ENCODE data around the gene NEUROG1. TPM values are rescaled to one million over a fixed set of nuclear protein-coding genes. Genes with fewer than 3 reads are reported as not detected.
A peak's percentile ranks its signal among the peaks of the same experiment; 100 is the strongest.

NEUROG1 gene
- total RNA-seq, 2 donors from 2014 or later: not detected

DNA sequence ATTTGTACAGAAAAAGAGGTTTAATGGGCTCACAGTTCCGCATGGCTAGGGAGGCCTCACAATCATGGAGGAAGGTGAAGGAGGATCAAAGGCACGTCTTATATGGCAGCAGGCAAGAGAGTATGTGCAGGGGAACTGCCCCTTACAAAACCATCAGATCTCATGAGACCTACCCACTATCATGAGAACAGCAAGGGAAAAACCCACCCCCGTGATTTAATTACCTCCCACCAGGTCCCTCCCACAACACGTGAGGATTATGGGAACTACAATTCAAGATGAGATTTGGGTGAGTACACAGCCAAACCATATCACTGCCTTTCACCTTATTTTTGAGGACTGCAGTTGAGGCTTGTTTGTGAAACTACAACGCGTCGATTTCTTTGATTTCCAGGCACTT, 20.9 kb upstream of the NEUROG1 start:
- no peak overlapping the region for H3K27ac Mint-ChIP-seq
- peaks cover 3% of the 10 kb centered on the region for H3K36me3 Mint-ChIP-seq (ENCODE audit: low read depth)
- H3K9me3 ChIP-seq (ENCODE audit: control insufficient read depth, low read length, poor library complexity, severe bottlenecking): no peaks in the 10 kb centered on the region
- DNase-seq (no peak), ATAC-seq (no peak)
- H3K4me1 Mint-ChIP-seq: peaks cover 11% of the 10 kb centered on the region
- peaks cover 57% of the 10 kb centered on the region for H3K27me3 Mint-ChIP-seq
- no peak overlapping the region for H3K4me3 Mint-ChIP-seq

DNA sequence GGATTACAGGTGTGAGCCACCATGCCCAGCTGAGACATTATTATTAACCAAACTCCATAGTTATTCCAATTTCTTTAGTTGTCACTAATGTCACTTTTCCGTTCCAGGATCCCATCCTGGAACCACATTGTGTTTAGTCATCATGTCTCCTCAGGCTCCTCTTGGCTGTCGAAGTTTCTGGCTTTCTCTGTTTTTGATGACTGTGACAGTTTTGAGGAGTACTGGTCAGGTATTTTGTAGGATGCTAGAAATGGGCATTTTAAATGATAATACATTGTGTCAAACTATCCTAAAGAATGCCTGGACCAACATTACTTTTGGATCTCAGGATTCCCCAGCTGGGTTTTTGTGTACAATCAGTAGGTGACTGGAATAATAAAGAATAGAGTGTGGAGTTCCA, 19.8 kb upstream of the NEUROG1 start:
- ATAC-seq: no peak
- peaks cover 58% of the 10 kb centered on the region for H3K27me3 Mint-ChIP-seq

GRCh38 chr5:135553688-135554462, 18.1 kb upstream of the NEUROG1 start:
- Mint-ChIP-seq H3K36me3 (ENCODE audit: low read depth) (peaks cover 6% of the 10 kb centered on the region), H3K4me1 (peaks cover 10% of the 10 kb centered on the region), H3K4me3 (no peak overlapping the region), H3K27me3 (peaks cover 67% of the 10 kb centered on the region), H3K27ac (no peak overlapping the region)
- no peaks in the 10 kb centered on the region for H3K9me3 ChIP-seq (ENCODE audit: control insufficient read depth, low read length, poor library complexity, severe bottlenecking)
- DNase-seq: no peak
- ATAC-seq: no peak

More for the DNA sequence above, 19.8 kb upstream of the NEUROG1 start:
- peaks cover 8% of the 10 kb centered on the region for H3K4me1 Mint-ChIP-seq
- no peaks in the 10 kb centered on the region for H3K9me3 ChIP-seq (ENCODE audit: control insufficient read depth, low read length, poor library complexity, severe bottlenecking)
- DNase-seq: no peak
- H3K27ac Mint-ChIP-seq: no peak overlapping the region
- H3K36me3 Mint-ChIP-seq (ENCODE audit: low read depth): peaks cover 3% of the 10 kb centered on the region
- H3K4me3 Mint-ChIP-seq: no peak overlapping the region

- DNase-seq: peak in 2 of 3 donors; percentile 15 to 35
- no peaks in the 10 kb centered on the region for H3K9me3 ChIP-seq (ENCODE audit: control insufficient read depth, low read length, poor library complexity, severe bottlenecking)
- H3K4me1 Mint-ChIP-seq: peaks cover 10% of the 10 kb centered on the region
Measured at GRCh38 chr5:135551593-135552447, 16.1 kb upstream of the NEUROG1 start.

DNA sequence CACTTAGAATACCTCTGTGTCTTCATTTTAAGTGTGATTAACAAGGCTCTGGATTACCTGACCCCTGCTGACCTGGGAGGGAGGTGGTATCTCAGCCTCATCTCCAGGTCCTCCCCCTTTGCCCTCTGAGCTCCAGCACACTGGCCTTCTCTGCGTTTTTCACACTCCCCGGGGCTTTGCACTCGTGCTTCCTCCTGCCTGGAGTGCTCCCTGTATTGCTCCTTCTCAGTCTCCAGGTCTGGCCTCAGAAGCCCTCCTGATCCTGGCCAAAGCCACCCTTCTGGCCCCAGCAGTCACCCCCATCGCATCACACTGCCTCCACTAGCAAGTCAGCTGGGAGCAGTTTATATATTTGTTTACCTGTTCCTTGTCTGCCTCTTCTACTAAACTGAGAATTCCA, 13.6 kb upstream of the NEUROG1 start:
- ATAC-seq: no peak

More at GRCh38 chr5:135551593-135552447, 16.1 kb upstream of the NEUROG1 start:
- peak; percentile 69 for ATAC-seq
- Mint-ChIP-seq H3K27me3 (peaks cover 71% of the 10 kb centered on the region), H3K36me3 (ENCODE audit: low read depth) (peaks cover 6% of the 10 kb centered on the region), H3K27ac (no peak overlapping the region), H3K4me3 (no peak overlapping the region)

GRCh38 chr5:135547590-135548254, 12.0 kb upstream of the NEUROG1 start:
- H3K4me1 Mint-ChIP-seq: peaks cover 17% of the 10 kb centered on the region
- no peak overlapping the region for H3K27ac Mint-ChIP-seq
- DNase-seq (no peak), ATAC-seq (no peak)
- H3K9me3 ChIP-seq (ENCODE audit: control insufficient read depth, low read length, poor library complexity, severe bottlenecking): peaks cover 4% of the 10 kb centered on the region
- H3K27me3 Mint-ChIP-seq: peaks cover 87% of the 10 kb centered on the region
- no peak overlapping the region for H3K4me3 Mint-ChIP-seq
- H3K36me3 Mint-ChIP-seq (ENCODE audit: low read depth): peaks cover 11% of the 10 kb centered on the region

More for the DNA sequence above, 13.6 kb upstream of the NEUROG1 start:
- Mint-ChIP-seq H3K4me3 (no peak overlapping the region), H3K36me3 (ENCODE audit: low read depth) (peaks cover 6% of the 10 kb centered on the region), H3K27me3 (peaks cover 80% of the 10 kb centered on the region), H3K4me1 (peaks cover 10% of the 10 kb centered on the region), H3K27ac (no peak overlapping the region)
- no peaks in the 10 kb centered on the region for H3K9me3 ChIP-seq (ENCODE audit: control insufficient read depth, low read length, poor library complexity, severe bottlenecking)
- no peak for DNase-seq

DNA sequence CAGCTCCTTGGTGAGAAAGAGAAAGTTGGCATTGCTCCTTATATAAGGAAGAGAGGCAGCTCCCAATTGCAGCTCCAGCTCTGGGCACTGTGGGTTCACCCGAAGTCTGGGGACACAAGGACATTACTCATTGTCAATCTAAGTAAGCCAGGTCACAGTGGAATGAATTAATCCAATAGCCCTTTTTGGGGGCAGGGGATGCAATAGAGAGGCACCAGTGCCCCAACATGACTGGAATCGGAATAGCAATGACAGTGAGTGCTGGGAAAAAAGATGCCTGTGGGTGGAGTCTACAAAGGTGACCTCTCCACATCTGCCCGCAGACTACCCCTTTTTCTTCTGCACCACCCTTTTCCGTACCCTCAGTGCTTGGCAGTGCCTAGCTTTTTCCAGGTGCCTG, 11.1 kb upstream of the NEUROG1 start:
- Mint-ChIP-seq H3K4me3 (no peak overlapping the region), H3K36me3 (ENCODE audit: low read depth) (peaks cover 10% of the 10 kb centered on the region), H3K27ac (no peak overlapping the region), H3K27me3 (peaks cover 87% of the 10 kb centered on the region), H3K4me1 (peaks cover 15% of the 10 kb centered on the region)
- ATAC-seq (no peak), DNase-seq (no peak)
- peaks cover 4% of the 10 kb centered on the region for H3K9me3 ChIP-seq (ENCODE audit: control insufficient read depth, low read length, poor library complexity, severe bottlenecking)

DNA sequence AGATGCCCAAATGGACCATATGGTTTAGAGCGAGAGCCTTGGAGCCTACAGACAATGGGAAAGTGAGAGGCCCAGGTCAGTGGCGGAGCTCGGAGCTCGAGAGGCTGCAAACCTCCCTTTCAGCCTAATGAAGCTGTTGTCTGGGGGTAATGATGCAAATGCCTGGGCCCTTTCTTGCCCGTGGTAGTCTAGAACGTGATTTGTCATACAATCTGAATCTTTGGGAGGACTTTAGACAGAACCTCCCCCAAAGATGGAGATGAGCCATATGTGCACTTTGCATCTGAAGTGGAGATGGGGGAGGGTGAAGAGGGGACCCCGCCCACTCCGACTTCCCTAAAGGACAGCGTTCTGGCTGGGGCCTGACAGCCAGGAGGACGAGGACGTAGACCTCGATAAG, 10.3 kb upstream of the NEUROG1 start:
- Mint-ChIP-seq H3K27me3 (peaks cover 90% of the 10 kb centered on the region), H3K4me3 (no peak overlapping the region)

DNA sequence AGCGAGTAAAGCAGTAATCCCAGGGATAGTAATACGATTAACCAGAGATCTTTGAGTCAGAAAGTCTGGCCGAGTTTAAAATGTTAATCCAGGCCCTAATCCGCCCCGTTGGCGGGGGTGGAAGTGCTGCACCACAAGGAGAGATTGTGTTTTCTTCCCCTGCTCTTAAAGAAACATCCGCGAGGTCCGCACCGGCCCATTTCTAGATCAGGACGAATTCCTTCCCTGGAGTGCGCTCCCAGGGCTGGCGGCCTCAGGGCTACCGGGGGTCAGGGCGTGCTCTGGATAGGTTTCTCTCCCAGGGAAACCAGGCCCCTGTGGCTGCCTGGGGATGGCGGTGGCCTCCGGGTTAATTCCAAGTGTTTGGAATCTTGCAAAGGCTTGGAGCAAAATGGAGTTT, 9.3 kb upstream of the NEUROG1 start:
- Mint-ChIP-seq H3K27ac (peak overlapping the region; percentile 60), H3K4me1 (peaks cover 15% of the 10 kb centered on the region), H3K36me3 (ENCODE audit: low read depth) (peaks cover 12% of the 10 kb centered on the region), H3K4me3 (peak overlapping the region; percentile 90), H3K27me3 (peaks cover 92% of the 10 kb centered on the region)
- no peak for ATAC-seq
- DNase-seq: no peak
- H3K9me3 ChIP-seq (ENCODE audit: control insufficient read depth, low read length, poor library complexity, severe bottlenecking): peaks cover 4% of the 10 kb centered on the region

More for the DNA sequence above, 10.3 kb upstream of the NEUROG1 start:
- DNase-seq: no peak
- Mint-ChIP-seq H3K27ac (peak overlapping the region; percentile 60), H3K36me3 (ENCODE audit: low read depth) (peaks cover 12% of the 10 kb centered on the region), H3K4me1 (peaks cover 15% of the 10 kb centered on the region)
- no peak for ATAC-seq
- H3K9me3 ChIP-seq (ENCODE audit: control insufficient read depth, low read length, poor library complexity, severe bottlenecking): peaks cover 4% of the 10 kb centered on the region

GRCh38 chr5:135543485-135544304, 7.9 kb upstream of the NEUROG1 start:
- Mint-ChIP-seq H3K4me3 (peak overlapping the region; percentile 90), H3K4me1 (peaks cover 13% of the 10 kb centered on the region), H3K27ac (peak overlapping the region; percentile 60), H3K27me3 (peaks cover 92% of the 10 kb centered on the region), H3K36me3 (ENCODE audit: low read depth) (peaks cover 12% of the 10 kb centered on the region)
- ATAC-seq (peak; percentile 21), DNase-seq (no peak)
- peaks cover 4% of the 10 kb centered on the region for H3K9me3 ChIP-seq (ENCODE audit: control insufficient read depth, low read length, poor library complexity, severe bottlenecking)

DNA sequence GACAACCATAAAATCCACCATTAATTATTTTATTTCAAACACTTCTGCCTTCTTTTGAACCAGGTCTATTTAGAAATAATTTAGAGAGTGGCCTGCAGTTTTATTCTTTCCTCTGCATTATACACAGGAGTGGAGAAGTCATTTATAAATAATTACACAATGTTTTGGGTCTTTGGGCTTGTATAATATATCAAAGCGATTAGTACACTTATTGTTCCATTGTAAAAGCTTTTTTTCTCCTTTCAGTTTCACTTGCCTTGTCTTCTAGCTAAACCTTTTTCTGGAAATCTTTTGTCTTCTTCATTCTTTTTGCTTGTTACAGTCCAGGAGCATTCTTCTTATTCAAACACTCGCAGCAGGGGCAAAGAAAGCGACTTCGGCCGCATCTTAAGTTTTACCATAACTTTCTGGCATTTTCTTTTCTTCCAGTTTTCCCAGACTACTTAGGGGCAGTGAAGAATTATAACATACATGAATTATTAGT, 7.3 kb upstream of the NEUROG1 start:
- ATAC-seq: no peak
- peaks cover 4% of the 10 kb centered on the region for H3K9me3 ChIP-seq (ENCODE audit: control insufficient read depth, low read length, poor library complexity, severe bottlenecking)
- Mint-ChIP-seq H3K27ac (no peak overlapping the region), H3K36me3 (ENCODE audit: low read depth) (peaks cover 12% of the 10 kb centered on the region), H3K4me3 (peak overlapping the region; percentile 90), H3K27me3 (peaks cover 92% of the 10 kb centered on the region), H3K4me1 (peaks cover 13% of the 10 kb centered on the region)
- DNase-seq: no peak

GRCh38 chr5:135541807-135542502, 6.2 kb upstream of the NEUROG1 start:
- no peak for DNase-seq
- peaks cover 4% of the 10 kb centered on the region for H3K9me3 ChIP-seq (ENCODE audit: control insufficient read depth, low read length, poor library complexity, severe bottlenecking)
- Mint-ChIP-seq H3K27me3 (peaks cover 92% of the 10 kb centered on the region), H3K27ac (no peak overlapping the region), H3K36me3 (ENCODE audit: low read depth) (peaks cover 12% of the 10 kb centered on the region), H3K4me1 (peaks cover 13% of the 10 kb centered on the region), H3K4me3 (no peak overlapping the region)
- ATAC-seq: no peak

All from T-helper 17 cell (primary cell).